MV-4-11 (cell line): ENCODE measurements around the gene TCHP.

ENCODE experiments used
- DNase-seq: peaks from one replicate; lab custom pipeline; 2025; lab: John Stamatoyannopoulos, UW

TCHP gene

DNA sequence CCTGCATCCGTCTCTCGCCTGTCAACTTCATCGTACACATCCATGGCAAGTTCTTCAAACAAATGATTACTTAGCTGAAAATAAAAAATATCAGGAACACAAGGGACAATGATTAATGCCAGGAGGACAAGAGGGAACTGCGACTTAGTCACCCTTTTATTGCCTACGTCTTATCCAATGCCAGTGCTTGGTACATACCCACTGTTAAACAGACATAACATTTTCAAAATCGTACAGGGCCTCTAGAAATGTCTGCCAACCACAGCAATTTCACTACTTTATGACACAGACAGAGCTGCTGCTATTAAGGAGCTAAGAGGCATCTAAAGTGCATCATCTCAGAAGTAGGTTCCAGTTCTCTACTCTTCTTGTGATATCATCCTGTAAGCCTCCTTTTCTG, 61.5 kb downstream of the TCHP start:
- DNase-seq: peak; percentile 22

DNA sequence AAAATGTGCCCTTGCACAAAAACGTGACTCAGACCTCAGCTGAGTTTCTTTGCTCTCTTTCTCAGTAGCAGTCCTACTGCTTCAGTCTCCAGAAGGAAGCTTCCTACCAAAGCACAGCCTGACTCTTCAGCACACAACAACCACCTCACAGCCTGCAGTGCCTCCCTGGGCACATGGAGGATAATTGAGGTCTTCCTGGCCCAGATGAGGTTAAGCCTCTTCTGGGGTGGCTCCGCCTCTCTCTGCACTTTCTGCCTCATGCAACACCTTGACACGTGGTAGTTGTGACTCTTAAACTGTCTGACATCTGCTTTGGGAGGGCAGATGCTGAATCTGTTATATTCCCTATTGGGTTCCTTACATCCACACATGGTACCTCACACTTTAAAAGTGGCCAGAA, 62.3 kb downstream of the TCHP start:
- DNase-seq: no peak

DNA sequence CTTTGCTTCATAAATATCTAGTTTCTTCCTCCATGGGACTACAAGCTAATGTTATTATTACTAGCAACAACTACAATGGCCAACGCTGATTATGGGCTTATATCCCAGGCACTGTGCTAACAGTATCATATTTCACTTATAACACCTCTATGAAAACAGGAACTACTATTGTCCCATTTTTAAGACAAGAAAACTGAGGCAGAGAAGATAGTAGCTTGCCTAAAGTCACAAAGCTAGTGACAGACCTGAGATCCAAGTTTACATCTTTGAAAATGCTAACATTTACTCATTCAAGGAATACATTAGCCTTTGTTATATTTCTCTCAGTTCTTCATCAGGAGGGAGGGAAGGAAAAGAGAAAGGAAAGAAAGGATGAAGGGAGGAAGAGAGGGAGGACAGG, 63.3 kb downstream of the TCHP start:
- DNase-seq: no peak

DNA sequence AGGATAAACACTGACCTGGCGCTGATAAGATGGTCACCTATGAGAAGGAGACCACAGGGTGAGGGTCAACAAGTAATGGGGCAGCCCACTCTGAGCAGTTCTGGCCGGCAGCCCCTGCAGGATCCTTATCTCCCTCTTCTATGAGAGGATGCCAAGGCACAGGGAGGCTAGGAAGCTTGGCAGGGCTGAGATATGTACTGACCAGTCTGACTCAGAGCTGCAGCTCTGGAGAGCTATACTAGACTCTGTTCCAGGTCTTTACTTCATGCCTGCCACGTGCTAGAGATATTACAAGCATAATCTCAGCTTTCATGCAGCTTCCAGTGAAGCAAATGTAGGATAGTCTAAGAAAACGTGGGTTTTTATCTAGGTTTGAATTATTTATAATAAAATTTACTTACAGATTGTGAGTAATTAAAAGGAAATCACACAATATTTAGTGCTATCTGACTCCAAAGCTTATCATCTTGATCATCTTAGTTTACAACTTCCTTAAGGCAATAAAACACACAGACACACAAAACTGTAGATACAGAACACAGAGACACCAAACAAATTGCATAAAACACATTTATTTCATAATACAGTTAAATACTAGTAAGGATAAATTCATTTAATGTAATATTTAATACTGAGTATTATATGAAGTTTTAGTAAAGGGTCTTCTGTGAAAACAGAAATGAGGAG, 63.8 kb downstream of the TCHP start:
- DNase-seq: no peak

DNA sequence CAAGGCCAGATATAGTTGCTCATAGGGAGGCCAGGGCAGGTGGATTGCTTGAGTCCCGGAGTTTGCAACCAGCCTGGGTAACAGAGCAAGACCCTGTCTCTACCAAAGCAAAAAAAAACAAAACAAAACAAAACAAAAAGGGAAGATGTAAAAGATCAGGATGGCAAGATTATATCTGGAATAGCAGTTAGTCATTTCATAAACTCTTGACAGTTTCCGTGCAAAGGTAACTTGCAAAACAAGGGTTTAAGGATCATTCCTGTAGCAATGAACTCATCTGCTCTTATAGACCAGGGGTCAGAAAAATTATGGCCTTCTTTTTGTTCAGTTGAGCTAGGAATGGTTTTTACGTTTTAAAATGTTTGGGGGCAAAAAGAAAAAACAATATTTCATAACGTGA, 66.5 kb downstream of the TCHP start:
- DNase-seq: no peak

DNA sequence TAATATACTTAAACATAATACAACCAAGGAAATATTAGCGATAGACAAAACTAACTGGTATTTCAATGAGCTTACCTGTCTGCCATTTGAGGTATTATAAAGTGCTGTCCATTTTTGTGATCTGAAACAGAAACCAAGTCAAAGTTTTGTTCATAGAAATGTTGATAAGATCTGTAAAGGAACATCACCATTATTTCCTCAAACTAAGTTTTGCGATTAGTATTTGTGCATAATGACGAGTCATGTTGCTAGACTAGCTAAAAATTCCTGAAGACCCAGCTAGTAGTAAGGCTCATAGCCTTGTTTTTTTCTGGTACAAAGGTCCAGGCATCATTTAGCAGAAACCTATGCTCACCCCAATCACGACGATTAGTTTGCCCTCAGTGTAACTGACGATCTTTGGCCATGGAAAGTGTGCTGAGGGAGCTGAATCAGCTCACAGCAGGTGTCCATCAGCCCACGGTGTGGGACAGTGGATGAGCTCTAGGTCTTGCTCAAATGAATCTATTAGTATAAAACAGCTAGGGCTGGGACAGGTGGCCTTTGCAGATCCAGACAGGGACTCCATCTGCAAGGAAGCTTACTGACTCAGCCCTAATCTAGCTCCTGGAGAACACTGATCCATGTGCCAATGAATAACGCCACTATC, 67.4 kb downstream of the TCHP start:
- no peak for DNase-seq
